GM12878 (cell line): ENCODE data around the gene LPAR3. TPM values are rescaled to one million over a fixed set of nuclear protein-coding genes. Genes with fewer than 3 reads are reported as not detected.

Experiments used
- CEBPZ ChIP-seq: fragments of 150-350 bp; IDR thresholded peaks from 2 replicates; pipeline ENCODE4 v1.6.1; 2016; ENCODE audit warnings: low read depth, low read length
- CUX1 ChIP-seq: IDR thresholded peaks from 2 replicates; pipeline ENCODE4 v1.6.1; 2012; ENCODE audit warnings: improper control_type of control experiment, low read depth, low read length; ENCODE audit not compliant: insufficient replicate concordance
- HSF1 ChIP-seq: fragments of 150-350 bp; IDR thresholded peaks from 2 replicates; pipeline ENCODE4 v1.6.1; 2014; ENCODE audit warnings: mild to moderate bottlenecking, low read depth, low read length
- IKZF2 ChIP-seq, 2 experiments: fragments of 450-650 bp; IDR thresholded peaks; 2 replicates each; pipeline ENCODE4 v1.6.1; 2017; ENCODE audit warnings: mild to moderate bottlenecking in 2 of 2, moderate library complexity in 2 of 2
- MYB ChIP-seq: fragments of 150-350 bp; IDR thresholded peaks from 2 replicates; pipeline ENCODE4 v1.6.1; 2014; ENCODE audit warnings: mild to moderate bottlenecking, low read depth, low read length, borderline replicate concordance
- NFYA ChIP-seq: IDR thresholded peaks from 2 replicates; pipeline ENCODE4 v1.6.1; 2011; ENCODE audit warnings: low read depth, mild to moderate bottlenecking, low read length, improper control_type of control experiment, borderline replicate concordance
- NFYB ChIP-seq: IDR thresholded peaks from 2 replicates; pipeline ENCODE4 v1.6.1; 2011; ENCODE audit warnings: low read depth, mild to moderate bottlenecking, low read length, improper control_type of control experiment, moderate library complexity; ENCODE audit not compliant: insufficient read depth
- NKRF ChIP-seq: fragments of 450-650 bp; conservative IDR thresholded peaks from 2 replicates; pipeline ENCODE4 v1.6.1; 2017; ENCODE audit warnings: mild to moderate bottlenecking, moderate library complexity
- SUZ12 ChIP-seq: fragments of 200-600 bp; sonication (generic); IDR thresholded peaks from one replicate; pipeline ENCODE4 v1.6.1; 2018; ENCODE audit warnings: antibody characterized with exemption, mild to moderate bottlenecking; ENCODE audit not compliant: unreplicated experiment
- YBX1 ChIP-seq: fragments of 450-650 bp; IDR thresholded peaks from 2 replicates; pipeline ENCODE4 v1.6.1; 2016; ENCODE audit warnings: antibody characterized with exemption
- ZBTB11 ChIP-seq: fragments of 450-650 bp; formaldehyde crosslinking; IDR thresholded peaks from 2 replicates; pipeline ENCODE4 v1.5.0; 2022; ENCODE audit warnings: mild to moderate bottlenecking, missing genetic modification characterization
- polyA plus RNA-seq, 11 experiments: library from polyadenylated mRNA; depleted of rRNA in 4 of 11; unstranded in 6 of 11; stranded (reverse) in 5 of 11; fragments of >200 nt; fragmentation: Nextera tagmentation in 4 of 11; fragmentation: Illumina TruSeq in 1 of 11; extraction: Ambion mirVana in 4 of 11; extraction: Trizol in 1 of 11; gene quantifications; 1 replicate in 1 of 11; 2 replicates in 10 of 11; pipeline versions ENCODE4 v1.2.1 to v1.2.3, GENCODE V29; 2011 to 2016; ENCODE audit warnings: inconsistent platforms in 2 of 11, missing spikeins in 2 of 11, low read depth in 1 of 11
- total RNA-seq, 4 experiments: library from RNA; depleted of rRNA in 3 of 4; stranded (reverse); fragments of >200 nt in 3 of 4; fragmentation: Illumina TruSeq in 1 of 4; extraction: Trizol in 1 of 4; gene quantifications; 2 replicates each; pipeline versions ENCODE4 v1.2.1 to v1.2.3, GENCODE V29; 2013 to 2021

The LPAR3 gene
- total and polyA plus RNA-seq, 10 of the 15 experiments (the other 5 are each of a cell fraction or from before 2014, with no cell fraction given), result 0.03 to 0.31 (median 0.09) TPM; not detected in 3

GRCh38 chr1:84853741-84854721 is 39.0 kb downstream of the LPAR3 start (continued):
- TF ChIP-seq NFYB (no peak), NFYA (no peak), YBX1 (no peak), ZBTB11 (CRISPR knock-in tag) (no peak), CUX1 (no peak), CEBPZ (no peak), NKRF (no peak), IKZF2 (IDR thresholded peaks at IDR 0.05) (peak; percentile 95 to 96), MYB (peak; percentile 69; the same call in 1 of the 2 replicates), HSF1 (no peak), SUZ12 (no peak)
